A549 (cell line): Measurements from ENCODE around the gene UPF3B. TPM values are rescaled to one million over a fixed set of nuclear protein-coding genes. Genes with fewer than 3 reads are reported as not detected.

Experiments
- ATOH8 ChIP-seq: fragments of 250-450 bp; sonication (Bioruptor Pico); IDR thresholded peaks from 2 replicates; pipeline ENCODE4 v1.5.0; 2020; ENCODE audit warnings: low read depth, mild to moderate bottlenecking, moderate library complexity
- BCL3 ChIP-seq: fragments of >200 bp; sonication (Bioruptor Twin); formaldehyde crosslinking; IDR thresholded peaks from 3 replicates; pipeline ENCODE4 v1.6.1; 2016
- CBX8 ChIP-seq: fragments of 200-600 bp; sonication (generic); IDR thresholded peaks from 2 replicates; pipeline ENCODE4 v1.6.1; 2016
- E2F6 ChIP-seq: IDR thresholded peaks from 2 replicates; pipeline ENCODE4 v1.6.1; 2012; ENCODE audit warnings: low read depth, borderline replicate concordance
- EHF ChIP-seq: fragments of 250-450 bp; sonication (Bioruptor Pico); IDR thresholded peaks from 2 replicates; pipeline ENCODE4 v1.5.0; 2020; ENCODE audit warnings: mild to moderate bottlenecking
- EHMT2 ChIP-seq: fragments of 200-600 bp; sonication (generic); IDR thresholded peaks from 2 replicates; pipeline ENCODE4 v1.6.1; 2016; ENCODE audit warnings: antibody characterized with exemption, low read depth, mild to moderate bottlenecking, moderate library complexity
- ELK1 ChIP-seq: fragments of 150-350 bp; IDR thresholded peaks from 2 replicates; pipeline ENCODE4 v1.6.1; 2014; ENCODE audit warnings: low read depth, mild to moderate bottlenecking, low read length
- EP300 ChIP-seq, 2 experiments: fragments of >200 bp; sonication (Bioruptor Twin); formaldehyde crosslinking; IDR thresholded peaks; 2 replicates in 1 of 2; 3 replicates in 1 of 2; pipeline ENCODE4 v1.6.1; 2016 to 2017
- ESRRA ChIP-seq: fragments of 150-350 bp; IDR thresholded peaks from 2 replicates; pipeline ENCODE4 v1.6.1; 2014; ENCODE audit warnings: mild to moderate bottlenecking, low read length, borderline replicate concordance
- FOSB ChIP-seq: fragments of 250-450 bp; sonication (Bioruptor Pico); IDR thresholded peaks from 2 replicates; pipeline ENCODE4 v1.5.0; 2020; ENCODE audit warnings: mild to moderate bottlenecking, moderate library complexity
- GATA3 ChIP-seq: IDR thresholded peaks from 2 replicates; pipeline ENCODE4 v1.6.1; 2012; ENCODE audit warnings: borderline replicate concordance
- HEYL ChIP-seq: fragments of 250-450 bp; sonication (Bioruptor Pico); IDR thresholded peaks from 2 replicates; pipeline ENCODE4 v1.8.0; 2021; ENCODE audit warnings: mild to moderate bottlenecking, moderate library complexity
- HMGXB4 ChIP-seq: fragments of 250-450 bp; sonication (Bioruptor Pico); IDR thresholded peaks from 2 replicates; pipeline ENCODE4 v1.5.0; 2021; ENCODE audit warnings: mild to moderate bottlenecking, moderate library complexity, borderline replicate concordance
- HOXA7 ChIP-seq: fragments of 250-450 bp; sonication (Bioruptor Pico); IDR thresholded peaks from 2 replicates; pipeline ENCODE4 v1.5.0; 2020; ENCODE audit warnings: mild to moderate bottlenecking, moderate library complexity
- HOXB13 ChIP-seq: fragments of 250-450 bp; sonication (Bioruptor Pico); IDR thresholded peaks from 2 replicates; pipeline ENCODE4 v1.5.0; 2020; ENCODE audit warnings: low read depth, mild to moderate bottlenecking, moderate library complexity
- JUN ChIP-seq, 2 experiments: fragments of >200 bp; sonication (Bioruptor Twin); formaldehyde crosslinking; IDR thresholded peaks; 2 replicates in 1 of 2; 3 replicates in 1 of 2; pipeline ENCODE4 v1.6.1; 2016 to 2017
- MYC ChIP-seq: IDR thresholded peaks from 2 replicates; pipeline ENCODE4 v1.6.1; 2012; ENCODE audit warnings: mild to moderate bottlenecking, inconsistent platforms, low read length, improper control_type of control experiment, borderline replicate concordance
- NR3C1 ChIP-seq: fragments of >200 bp; sonication (Bioruptor Twin); formaldehyde crosslinking; IDR thresholded peaks from 3 replicates; pipeline ENCODE4 v1.6.1; 2017
- PBX3 ChIP-seq: IDR thresholded peaks from 2 replicates; pipeline ENCODE4 v1.6.1; 2012
- POLR2AphosphoS2 ChIP-seq: conservative IDR thresholded peaks from 2 replicates; pipeline ENCODE4 v1.6.1; 2012; ENCODE audit warnings: low read length, improper control_type of control experiment, inconsistent platforms
- RAD21 ChIP-seq, 2 experiments: fragments of >200 bp in 1 of 2; sonication (Bioruptor Twin) in 1 of 2; formaldehyde crosslinking in 1 of 2; IDR thresholded peaks in 1 of 2; conservative IDR thresholded peaks in 1 of 2; 2 replicates in 1 of 2; 3 replicates in 1 of 2; pipeline ENCODE4 v1.6.1; 2012 to 2018; ENCODE audit warnings: inconsistent platforms in 1 of 2
- RARB ChIP-seq: fragments of 250-450 bp; sonication (Bioruptor Pico); IDR thresholded peaks from 2 replicates; pipeline ENCODE4 v1.8.0; 2021; ENCODE audit warnings: mild to moderate bottlenecking, moderate library complexity
- REST ChIP-seq: fragments of 200-600 bp; sonication (generic); IDR thresholded peaks from 2 replicates; pipeline ENCODE4 v1.6.1; 2016; ENCODE audit warnings: antibody characterized with exemption, mild to moderate bottlenecking, moderate library complexity
- RFX5 ChIP-seq: fragments of 450-650 bp; IDR thresholded peaks from 2 replicates; pipeline ENCODE4 v1.7.1; 2014; ENCODE audit warnings: antibody characterized with exemption, mild to moderate bottlenecking, moderate library complexity
- SMC3 ChIP-seq: fragments of >200 bp; sonication (Bioruptor Twin); formaldehyde crosslinking; IDR thresholded peaks from 3 replicates; pipeline ENCODE4 v1.6.1; 2018; ENCODE audit warnings: inconsistent platforms
- SREBF2 ChIP-seq: fragments of 450-650 bp; IDR thresholded peaks from 2 replicates; pipeline ENCODE4 v1.6.1; 2014; ENCODE audit warnings: mild to moderate bottlenecking, moderate library complexity
- TFCP2L1 ChIP-seq: fragments of 250-450 bp; sonication (Bioruptor Pico); IDR thresholded peaks from 2 replicates; pipeline ENCODE4 v1.5.0; 2021; ENCODE audit warnings: mild to moderate bottlenecking
- USF2 ChIP-seq: fragments of 450-650 bp; IDR thresholded peaks from 2 replicates; pipeline ENCODE4 v1.6.1; 2014; ENCODE audit warnings: antibody characterized with exemption
- ZSCAN20 ChIP-seq: fragments of 250-450 bp; sonication (Bioruptor Pico); IDR thresholded peaks from 2 replicates; pipeline ENCODE4 v1.8.0; 2022; ENCODE audit warnings: mild to moderate bottlenecking, moderate library complexity
- polyA plus RNA-seq, 4 experiments: library from polyadenylated mRNA; depleted of rRNA in 3 of 4; stranded (reverse); fragments of >200 nt; fragmentation: RNase III in 1 of 4; extraction: RNeasy Plus Mini Kit Qiagen cat#74134 plus additional on column Dnase treatment in 1 of 4; gene quantifications; 2 replicates in 3 of 4; 3 replicates in 1 of 4; pipeline ENCODE4 v1.2.3, GENCODE V29; 2011 to 2017

Gene UPF3B
- polyA plus RNA-seq, 2 of the 4 experiments (the other 2 are of a cell fraction) = 26.4 to 27.6 TPM

- TF ChIP-seq ELK1 (no peak), ATOH8 (CRISPR knock-in tag) (no peak), REST (no peak), BCL3 (peak; percentile 72; the same call in 2 of the 3 replicates), CBX8 (no peak), NR3C1 (no peak), RFX5 (no peak), RARB (CRISPR knock-in tag) (no peak), EHF (CRISPR knock-in tag) (no peak), E2F6 (peak; percentile 67; the same call in 1 of the 2 replicates), EHMT2 (no peak), PBX3 (no peak), ZSCAN20 (CRISPR knock-in tag) (no peak), ESRRA (no peak), HEYL (CRISPR knock-in tag) (no peak), RAD21 (conservative IDR thresholded peaks at IDR 0.05 in 1 of 2, IDR thresholded peaks at IDR 0.05 in 1 of 2) (no peak), TFCP2L1 (CRISPR knock-in tag) (0 out of 2 replicates have a peak, but pooled peaks have one; percentile 33), HOXB13 (CRISPR knock-in tag) (no peak), EP300 (IDR thresholded peaks at IDR 0.05) (no peak), SMC3 (no peak), POLR2AphosphoS2 (no peak), SREBF2 (no peak), JUN (IDR thresholded peaks at IDR 0.05) (peak; percentile 61 to 77; a peak in 3 of 5 replicates), FOSB (CRISPR knock-in tag) (no peak), MYC (no peak), HOXA7 (no peak), HMGXB4 (CRISPR knock-in tag) (no peak), USF2 (no peak), GATA3 (no peak)
Observed at GRCh38 chrX:119871599-119872395, 19.0 kb upstream of the UPF3B start, which contains the start of the genes NDUFA1 and RNF113A (continued).
